ENCODE results near the gene POLD2. TPM values are rescaled to one million over a fixed set of nuclear protein-coding genes. Genes with fewer than 3 reads are reported as not detected.

The POLD2 gene
- total RNA-seq, 1 donor from 2014 or later, result 81.6 TPM

DNA sequence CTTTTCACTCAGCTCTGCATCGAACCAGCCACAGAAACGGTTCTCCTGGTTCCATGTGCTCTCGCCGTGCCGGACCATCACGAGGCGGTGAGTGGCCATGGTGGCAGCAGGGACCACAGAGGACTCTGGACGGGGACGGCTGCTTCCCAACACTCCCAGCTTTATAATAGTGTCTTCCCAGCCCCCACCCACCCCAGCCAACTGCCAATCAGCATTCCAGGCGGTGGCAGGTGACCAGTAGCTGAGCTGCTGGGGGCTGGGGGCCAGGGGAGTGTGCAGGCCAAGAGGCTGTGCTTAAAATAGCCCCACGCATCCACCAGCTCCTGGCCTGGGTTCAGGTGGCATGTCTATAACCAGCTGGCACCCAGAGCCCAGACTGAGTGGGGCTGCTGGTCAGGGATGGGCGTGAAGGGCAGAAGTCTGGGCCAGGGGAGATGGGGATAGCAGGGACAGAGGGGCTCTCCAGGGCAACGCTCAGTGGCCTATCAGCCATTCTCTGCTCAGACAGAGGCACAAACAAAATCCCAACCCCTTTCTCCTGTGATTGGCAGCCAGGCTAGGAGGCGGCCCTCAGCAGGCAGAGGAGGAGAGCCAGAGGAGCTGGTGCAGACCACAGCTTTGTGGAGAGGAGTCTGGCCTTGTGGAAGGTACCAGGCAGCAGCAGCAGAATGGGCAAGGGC, 57.8 kb downstream of the POLD2 start, which contains the start of gene PGAM2:
Gene PGAM2, minus strand, starts transcription at position 137 of the 680 bp plus-strand sequence. Its CDS starts 38 bp downstream, at position 99.
- no peak for DNase-seq (ENCODE audit: low spot score)

DNA sequence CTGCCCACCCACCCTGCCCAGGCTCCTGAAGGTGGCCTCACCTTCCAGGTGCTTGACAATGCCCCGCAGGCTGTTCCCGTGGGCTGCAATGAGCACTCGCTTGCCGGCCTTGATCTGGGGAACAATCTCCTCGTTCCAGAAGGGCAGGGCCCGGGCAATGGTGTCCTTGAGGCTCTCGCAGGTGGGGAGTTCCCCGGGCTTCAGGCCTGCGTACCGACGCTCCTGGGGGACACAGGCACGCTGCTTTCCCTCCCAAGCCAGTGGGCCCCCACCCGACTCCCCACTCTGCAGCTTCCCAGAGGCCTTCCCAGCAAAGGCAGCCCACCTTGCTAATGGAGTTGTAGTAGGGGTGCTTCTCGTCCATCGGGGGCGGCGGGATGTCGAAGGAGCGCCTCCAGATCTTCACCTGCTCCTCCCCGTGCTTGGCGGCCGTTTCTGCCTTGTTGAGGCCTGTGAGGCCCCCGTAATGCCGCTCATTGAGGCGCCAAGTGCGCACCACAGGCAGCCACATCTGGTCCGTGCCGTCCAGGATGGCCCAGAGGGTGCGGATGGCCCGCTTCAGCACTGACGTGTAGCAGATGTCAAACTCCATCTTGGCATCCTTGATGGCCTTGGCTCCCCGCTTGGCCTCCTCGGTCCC, 58.4 kb downstream of the POLD2 start:
- no peak for DNase-seq (ENCODE audit: low spot score)

Other genes with a start within 250 kb of the POLD2 start
- gene URGCP, start 217.0 kb downstream of the POLD2 start, total RNA-seq, result 38.4 TPM
- gene UBE2D4, start 197.1 kb downstream of the POLD2 start, total RNA-seq, result 25.4 TPM
- gene SPDYE1, start 125.7 kb downstream of the POLD2 start, total RNA-seq, result not detected
- gene DBNL, start 78.8 kb downstream of the POLD2 start, total RNA-seq, result 147 TPM
- 12.9 TPM for gene PGAM2, start 58.0 kb downstream of the POLD2 start, total RNA-seq
- 44.1 TPM for gene POLM, start 41.0 kb downstream of the POLD2 start, total RNA-seq
- gene AEBP1, start 19.2 kb downstream of the POLD2 start, total RNA-seq, result 107 TPM
- not detected for gene MYL7, start 17.8 kb upstream of the POLD2 start, total RNA-seq
- gene GCK, start 65.9 kb upstream of the POLD2 start, total RNA-seq, result 0.95 TPM
- 58.6 TPM for gene YKT6, start 77.4 kb upstream of the POLD2 start, total RNA-seq
- 0.23 TPM for gene CAMK2B, start 202.0 kb upstream of the POLD2 start, total RNA-seq